ENCODE data around the gene SGCD. TPM values are rescaled to one million over a fixed set of nuclear protein-coding genes. Genes with fewer than 3 reads are reported as not detected.

SGCD gene
- total RNA-seq, 4 donors from 2014 or later: 3.4 to 86.5 (median 8.1) TPM

DNA sequence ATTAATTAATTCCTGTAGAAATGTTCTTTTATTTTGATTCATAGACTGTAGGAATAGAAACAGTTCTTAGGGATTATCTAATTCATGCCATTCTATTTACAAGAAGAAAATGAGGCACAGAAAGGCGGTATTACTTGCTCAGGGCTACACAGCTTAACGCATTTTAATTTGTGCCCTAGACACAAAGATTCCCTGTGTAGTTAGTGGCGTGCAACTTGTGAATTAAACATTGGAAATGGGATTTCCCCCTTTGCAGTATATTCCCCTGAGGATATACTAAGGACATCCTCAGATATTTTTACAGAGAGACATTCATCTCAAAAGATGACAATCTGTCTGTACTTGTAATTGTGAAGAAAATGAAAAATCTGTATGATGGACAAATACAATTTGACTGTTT, 108.1 kb downstream of the SGCD start:
- H3K27me3 ChIP-seq: no peaks in the 10 kb centered on the region
- no peak overlapping the region for H3K27ac ChIP-seq
- no peak overlapping the region for H3K4me3 ChIP-seq

DNA sequence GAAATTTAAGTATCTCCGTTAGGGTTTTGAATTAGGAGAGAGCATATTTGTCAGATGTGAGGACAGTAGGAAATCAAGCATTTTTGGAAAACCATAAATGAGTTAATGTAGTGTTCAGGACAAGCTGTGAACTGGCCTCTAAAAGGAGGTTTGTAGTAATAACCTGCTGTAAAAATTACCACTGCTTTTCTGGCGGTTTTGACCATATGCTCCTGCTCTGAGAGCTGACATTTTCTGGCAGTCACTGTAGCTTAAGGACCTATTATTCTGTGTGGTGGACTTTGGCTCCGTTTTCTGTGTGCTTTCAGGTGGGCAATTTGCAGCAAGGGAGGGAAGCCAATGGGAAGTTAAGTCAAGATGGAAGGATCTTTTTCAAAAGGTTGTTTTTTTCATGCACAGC, 111.1 kb downstream of the SGCD start:
- no peaks in the 10 kb centered on the region for H3K4me1 ChIP-seq
- no peaks in the 10 kb centered on the region for H3K9me3 ChIP-seq
- DNase-seq: no peak
- H3K4me3 ChIP-seq: no peak overlapping the region
- no peaks in the 10 kb centered on the region for H3K27me3 ChIP-seq
- H3K27ac ChIP-seq: no peak overlapping the region
- TF ChIP-seq CTCF (IDR thresholded peaks at IDR 0.05) (no peak), POLR2A (IDR thresholded peaks at IDR 0.05) (no peak)
- no peaks in the 10 kb centered on the region for H3K36me3 ChIP-seq
- intact Hi-C loops (cut with DNase I; ENCODE audit: low total_unique reads): no loop called here

More for the DNA sequence above, 108.1 kb downstream of the SGCD start:
- H3K4me1 ChIP-seq: no peaks in the 10 kb centered on the region
- intact Hi-C loops (cut with DNase I; ENCODE audit: low total_unique reads): no loop called here
- H3K36me3 ChIP-seq: no peaks in the 10 kb centered on the region
- TF ChIP-seq CTCF (IDR thresholded peaks at IDR 0.05) (no peak), POLR2A (IDR thresholded peaks at IDR 0.05) (no peak)
- H3K9me3 ChIP-seq: no peaks in the 10 kb centered on the region
- no peak for DNase-seq

GRCh38 chr5:156444753-156445291, 117.9 kb downstream of the SGCD start:
- TF ChIP-seq POLR2A (IDR thresholded peaks at IDR 0.05): no peak
- TF ChIP-seq CTCF (IDR thresholded peaks at IDR 0.05): no peak
- Histone ChIP-seq H3K36me3 (no peaks in the 10 kb centered on the region), H3K9me3 (no peaks in the 10 kb centered on the region), H3K4me1 (no peaks in the 10 kb centered on the region), H3K27me3 (no peaks in the 10 kb centered on the region), H3K4me3 (no peak overlapping the region), H3K27ac (no peak overlapping the region)
- intact Hi-C loops (cut with DNase I; ENCODE audit: low total_unique reads): no loop called here
- no peak for DNase-seq

- no peak for DNase-seq
- no peak overlapping the region for H3K27ac ChIP-seq
- H3K4me1 ChIP-seq: no peaks in the 10 kb centered on the region
- H3K4me3 ChIP-seq: no peak overlapping the region
- intact Hi-C loops (cut with DNase I; ENCODE audit: low total_unique reads): no loop called here
- H3K36me3 ChIP-seq: no peaks in the 10 kb centered on the region
- TF ChIP-seq POLR2A (IDR thresholded peaks at IDR 0.05) (no peak), CTCF (IDR thresholded peaks at IDR 0.05) (no peak)
- H3K27me3 ChIP-seq: no peaks in the 10 kb centered on the region
- no peaks in the 10 kb centered on the region for H3K9me3 ChIP-seq
Observed at GRCh38 chr5:156446526-156446925, 119.6 kb downstream of the SGCD start.

DNA sequence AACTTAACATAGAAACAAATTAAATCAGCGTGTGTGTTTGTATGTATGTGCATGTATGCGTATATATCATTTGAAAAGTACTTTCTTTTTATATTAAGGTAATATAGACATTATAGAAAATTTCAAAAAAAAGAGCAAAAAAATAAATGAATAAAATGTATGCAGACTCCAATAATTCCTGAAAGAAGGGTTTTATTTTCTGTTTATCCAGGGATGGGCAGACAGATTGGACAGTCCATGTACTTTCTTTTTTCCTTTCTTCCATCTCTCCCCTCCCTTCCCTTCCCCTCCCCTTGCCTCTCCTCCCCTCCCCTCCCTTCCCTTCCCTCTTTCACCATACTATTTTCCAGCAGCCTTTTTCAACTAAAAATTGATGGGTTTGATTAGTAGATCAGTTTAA, 123.8 kb downstream of the SGCD start:
- no peak overlapping the region for H3K4me3 ChIP-seq
- no peak overlapping the region for H3K27ac ChIP-seq
- no peaks in the 10 kb centered on the region for H3K9me3 ChIP-seq
- no peak for DNase-seq
- TF ChIP-seq CTCF (IDR thresholded peaks at IDR 0.05) (no peak), POLR2A (IDR thresholded peaks at IDR 0.05) (no peak)
- H3K4me1 ChIP-seq: no peaks in the 10 kb centered on the region
- H3K27me3 ChIP-seq: no peaks in the 10 kb centered on the region
- intact Hi-C loops (cut with DNase I; ENCODE audit: low total_unique reads): no loop called here
- no peaks in the 10 kb centered on the region for H3K36me3 ChIP-seq

Data from uterus (tissue), 4 donors.